Kidney (tissue), 14 donors: ENCODE data around the gene ZFX. TPM values are rescaled to one million over a fixed set of nuclear protein-coding genes. Genes with fewer than 3 reads are reported as not detected.

Experiments
- DNase-seq, 5 donors: peaks; one replicate each; pipeline ENCODE4 v3.0.0-alpha.2; 2013 to 2020
- FAIRE-seq: peaks from 2 replicates; lab custom pipeline; 2012; peaks lifted over from hg19 to GRCh38; lab: Jason Lieb, UNC
- H3K27ac ChIP-seq, 2 donors: one replicate each; pipeline ENCODE4 v1.7.0; 2013; ENCODE audit warnings: low read depth in 2 of 2, low read length in 2 of 2, inconsistent platforms in 1 of 2
- H3K27me3 ChIP-seq: one replicate; pipeline ENCODE4 v1.7.1; 2013; ENCODE audit warnings: low read length, inconsistent platforms; ENCODE audit not compliant: control insufficient read depth, insufficient read depth
- H3K36me3 ChIP-seq, 3 donors: one replicate each; pipeline versions ENCODE4 v1.7.0 to v1.7.1; 2013; ENCODE audit warnings: low read length in 3 of 3, control low read depth in 1 of 3, inconsistent platforms in 1 of 3; ENCODE audit not compliant: insufficient read depth in 3 of 3, control insufficient read depth in 2 of 3
- H3K4me1 ChIP-seq, 3 donors: one replicate each; pipeline versions ENCODE4 v1.7.0 to v1.7.1; 2013; ENCODE audit warnings: low read length in 3 of 3, inconsistent platforms in 1 of 3, low read depth in 1 of 3; ENCODE audit not compliant: control insufficient read depth in 2 of 3, insufficient read depth in 2 of 3
- H3K4me3 ChIP-seq, 3 donors: one replicate each; pipeline versions ENCODE4 v1.7.0 to v1.8.1; 2013; ENCODE audit warnings: low read length in 3 of 3, control low read depth in 1 of 3, inconsistent platforms in 1 of 3
- H3K9ac ChIP-seq, 3 donors: one replicate each; pipeline versions ENCODE4 v1.7.0 to v1.7.1; 2013; ENCODE audit warnings: low read length in 3 of 3, control low read depth in 1 of 3, inconsistent platforms in 1 of 3
- H3K9me3 ChIP-seq, 3 donors: one replicate each; pipeline versions ENCODE4 v1.7.0 to v1.7.1; 2013; ENCODE audit warnings: low read length in 3 of 3, control low read depth in 1 of 3, inconsistent platforms in 1 of 3; ENCODE audit not compliant: control insufficient read depth in 2 of 3, insufficient read depth in 1 of 3
- intact Hi-C: fragments of 100-400 bp; cut with DNase I; formaldehyde crosslinking; loops from one replicate; pipeline ENCODE4 v1.11.1; 2022
- polyA plus RNA-seq: library from polyadenylated mRNA; stranded (reverse); fragments of 350-450 nt; fragmentation: Illumina TruSeq; extraction: RNeasy Lipid Tissue Mini Kit (QIAGEN cat#74804); gene quantifications from one replicate; pipeline ENCODE4 v1.2.3, GENCODE V29; 2014; ENCODE audit warnings: low read depth, low replicate concordance; ENCODE audit not compliant: insufficient read depth
- total RNA-seq: library from RNA; stranded (reverse); fragmentation: NEBNext Ultra II Directional; extraction: Animal tissue kit (Norgen Biotek cat#: 25700); gene quantifications from one replicate; pipeline ENCODE4 v1.2.1, GENCODE V29; 2021
- TF ChIP-seq, protein P1 (sequence below): IDR thresholded peaks from 3 replicates; pipeline ENCODE4 v1.5.1; 2012; ENCODE audit warnings: mild to moderate bottlenecking, moderate library complexity, borderline replicate concordance; ENCODE audit not compliant: insufficient read depth; ENCODE audit errors: extremely low read depth
- donor health status: control.
- donor health status: control.
- donor health status: control.
- donor health status: control.
- donor health status: control.
- donor health status: DM: yes; HTN: yes; CAD: no.
- donor health status: Normal renal cell carcinoma (clear cell type).

ZFX gene
- total and polyA plus RNA-seq, 2 donors from 2014 or later = 5.0 to 58.3 TPM

DNA sequence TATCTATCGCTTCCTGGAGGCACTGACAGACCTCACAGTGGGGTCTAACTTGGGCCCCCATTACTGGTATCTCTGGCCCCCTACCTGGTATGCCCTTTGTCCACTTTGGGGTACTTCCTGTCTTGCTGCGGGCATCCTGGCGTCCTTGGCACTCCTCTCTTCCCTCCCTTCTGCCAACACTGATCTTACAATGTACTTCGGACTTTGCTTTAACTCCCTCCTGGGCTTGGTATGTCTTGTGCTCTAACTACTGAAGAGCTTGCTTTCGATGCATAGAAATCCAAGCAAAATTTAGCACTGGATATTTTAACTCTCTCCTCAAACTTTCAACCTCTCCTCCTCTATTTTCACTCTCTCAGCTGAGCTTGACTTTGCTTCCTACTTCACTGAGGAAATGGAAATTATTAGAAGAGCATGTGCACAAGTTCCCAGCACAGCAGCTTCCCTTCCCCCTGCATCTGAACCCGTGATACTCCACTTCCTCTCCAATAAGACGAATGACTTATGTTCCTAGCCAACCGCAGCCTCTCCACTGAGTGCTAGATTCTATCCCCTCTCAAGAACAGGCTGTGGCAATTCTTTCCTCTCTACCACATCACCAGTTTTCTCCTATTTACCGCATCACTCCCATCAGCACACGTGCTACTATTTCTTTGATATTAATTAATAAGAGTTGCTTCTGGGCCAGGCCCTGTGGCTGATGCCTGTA is 111.5 kb downstream of the ZFX start:
- H3K27me3 ChIP-seq = peaks cover 6% of the 10 kb centered on the region
- intact Hi-C loops = no loop called here
- no peak for FAIRE-seq
- peak overlapping the region; percentile 22 to 41 for H3K27ac ChIP-seq
- H3K36me3 ChIP-seq = no peaks in the 10 kb centered on the region
- H3K9ac ChIP-seq = no peak overlapping the region
- no peaks in the 10 kb centered on the region for H3K9me3 ChIP-seq
- no peak overlapping the region for H3K4me3 ChIP-seq
- H3K4me1 ChIP-seq = peaks cover 0 to 7% (median 0%) of the 10 kb centered on the region in 3 donors
- DNase-seq = peak in 3 of 5 donors; percentile 24 to 67 (median 56)
- TF ChIP-seq, protein P1, sequence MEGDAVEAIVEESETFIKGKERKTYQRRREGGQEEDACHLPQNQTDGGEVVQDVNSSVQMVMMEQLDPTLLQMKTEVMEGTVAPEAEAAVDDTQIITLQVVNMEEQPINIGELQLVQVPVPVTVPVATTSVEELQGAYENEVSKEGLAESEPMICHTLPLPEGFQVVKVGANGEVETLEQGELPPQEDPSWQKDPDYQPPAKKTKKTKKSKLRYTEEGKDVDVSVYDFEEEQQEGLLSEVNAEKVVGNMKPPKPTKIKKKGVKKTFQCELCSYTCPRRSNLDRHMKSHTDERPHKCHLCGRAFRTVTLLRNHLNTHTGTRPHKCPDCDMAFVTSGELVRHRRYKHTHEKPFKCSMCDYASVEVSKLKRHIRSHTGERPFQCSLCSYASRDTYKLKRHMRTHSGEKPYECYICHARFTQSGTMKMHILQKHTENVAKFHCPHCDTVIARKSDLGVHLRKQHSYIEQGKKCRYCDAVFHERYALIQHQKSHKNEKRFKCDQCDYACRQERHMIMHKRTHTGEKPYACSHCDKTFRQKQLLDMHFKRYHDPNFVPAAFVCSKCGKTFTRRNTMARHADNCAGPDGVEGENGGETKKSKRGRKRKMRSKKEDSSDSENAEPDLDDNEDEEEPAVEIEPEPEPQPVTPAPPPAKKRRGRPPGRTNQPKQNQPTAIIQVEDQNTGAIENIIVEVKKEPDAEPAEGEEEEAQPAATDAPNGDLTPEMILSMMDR = no peak

DNA sequence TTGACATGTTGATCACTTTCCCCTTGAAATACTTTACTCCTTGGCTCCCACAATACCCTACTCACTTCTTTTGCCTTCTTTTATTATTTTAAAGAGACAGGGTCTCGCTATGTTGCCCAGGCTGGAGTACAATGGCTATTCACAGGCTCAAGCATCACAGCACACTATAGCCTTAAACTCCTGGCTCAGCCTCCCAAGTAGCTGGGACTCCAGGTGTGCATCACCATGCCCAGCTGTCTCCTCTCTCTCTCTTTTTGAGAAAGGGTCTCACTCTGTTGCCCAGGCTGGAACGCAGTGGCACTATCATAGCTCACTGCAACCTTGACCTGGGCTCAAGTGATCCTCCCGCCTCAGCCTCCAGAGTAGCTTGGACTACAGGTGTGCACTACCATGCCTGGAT is 112.8 kb downstream of the ZFX start:
- H3K27me3 ChIP-seq = peaks cover 6% of the 10 kb centered on the region
- TF ChIP-seq, protein P1 = no peak
- no peak for FAIRE-seq
- no peak for DNase-seq
- peaks cover 0 to 7% (median 0%) of the 10 kb centered on the region in 3 donors for H3K4me1 ChIP-seq
- H3K4me3 ChIP-seq = no peak overlapping the region
- H3K9ac ChIP-seq = no peak overlapping the region
- no peak overlapping the region for H3K27ac ChIP-seq
- no peaks in the 10 kb centered on the region for H3K36me3 ChIP-seq
- intact Hi-C loops = no loop called here
- H3K9me3 ChIP-seq = no peaks in the 10 kb centered on the region

DNA sequence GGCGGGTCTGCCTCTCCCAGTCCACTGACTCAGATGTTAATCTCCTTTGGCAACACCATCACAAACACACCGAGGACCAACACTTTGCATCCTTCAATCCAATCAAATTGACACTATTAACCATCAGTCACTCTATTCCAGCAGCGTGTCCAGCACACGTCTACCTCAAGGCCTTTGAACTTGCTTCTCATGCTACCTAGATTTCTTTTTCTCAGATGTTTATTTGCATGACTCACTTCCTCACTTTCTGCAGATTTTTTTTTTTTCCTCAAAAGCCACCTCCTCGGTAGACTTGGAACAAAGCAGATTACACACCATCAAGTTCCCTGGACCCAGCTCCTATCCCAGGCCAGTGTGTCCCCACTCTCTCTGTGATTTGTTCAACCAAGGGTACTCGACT is 114.9 kb downstream of the ZFX start:
- no peaks in the 10 kb centered on the region for H3K36me3 ChIP-seq
- peaks cover 0 to 7% (median 0%) of the 10 kb centered on the region in 3 donors for H3K4me1 ChIP-seq
- no peak overlapping the region for H3K4me3 ChIP-seq
- intact Hi-C loops = no loop called here
- H3K9ac ChIP-seq = no peak overlapping the region
- TF ChIP-seq, protein P1 = no peak
- no peak overlapping the region for H3K27ac ChIP-seq
- DNase-seq = no peak
- no peak for FAIRE-seq
- H3K27me3 ChIP-seq = peaks cover 5% of the 10 kb centered on the region
- H3K9me3 ChIP-seq = no peaks in the 10 kb centered on the region

Other genes starting within 250 kb of the ZFX start
- 30.4 TPM for gene APOO, start 241.8 kb upstream of the ZFX start, total RNA-seq
- 110 TPM for gene APOO, start 241.8 kb upstream of the ZFX start, polyA plus RNA-seq
- gene CXorf58, start 241.7 kb upstream of the ZFX start, total RNA-seq = not detected
- 0.37 TPM for gene CXorf58, start 241.7 kb upstream of the ZFX start, polyA plus RNA-seq
- 7.2 TPM for gene KLHL15, start 122.5 kb upstream of the ZFX start, total RNA-seq
- gene KLHL15, start 122.5 kb upstream of the ZFX start, polyA plus RNA-seq = 2.2 TPM
- 173 TPM for gene EIF2S3, start 94.8 kb upstream of the ZFX start, total RNA-seq
- gene EIF2S3, start 94.8 kb upstream of the ZFX start, polyA plus RNA-seq = 54.3 TPM
- gene SUPT20HL2, start 164.3 kb downstream of the ZFX start, total RNA-seq = not detected
- not detected for gene SUPT20HL2, start 164.3 kb downstream of the ZFX start, polyA plus RNA-seq
- not detected for gene SUPT20HL1, start 210.9 kb downstream of the ZFX start, total RNA-seq
- gene SUPT20HL1, start 210.9 kb downstream of the ZFX start, polyA plus RNA-seq = not detected